HG03039 (cell line): ENCODE data around the gene VAV1.
"Not testable (repeated sequence)": the region's sequence is repeated elsewhere in the genome, so short reads cannot be mapped to it uniquely, and the experiment has no call there.

Source experiments
- ATAC-seq: cut with Tn5 transposase; IDR thresholded peaks from one replicate; pipeline ENCODE4 v1.9.1; 2021; ENCODE audit warnings: mild to moderate bottlenecking, moderate library complexity; ENCODE audit not compliant: unreplicated experiment

VAV1 gene

DNA sequence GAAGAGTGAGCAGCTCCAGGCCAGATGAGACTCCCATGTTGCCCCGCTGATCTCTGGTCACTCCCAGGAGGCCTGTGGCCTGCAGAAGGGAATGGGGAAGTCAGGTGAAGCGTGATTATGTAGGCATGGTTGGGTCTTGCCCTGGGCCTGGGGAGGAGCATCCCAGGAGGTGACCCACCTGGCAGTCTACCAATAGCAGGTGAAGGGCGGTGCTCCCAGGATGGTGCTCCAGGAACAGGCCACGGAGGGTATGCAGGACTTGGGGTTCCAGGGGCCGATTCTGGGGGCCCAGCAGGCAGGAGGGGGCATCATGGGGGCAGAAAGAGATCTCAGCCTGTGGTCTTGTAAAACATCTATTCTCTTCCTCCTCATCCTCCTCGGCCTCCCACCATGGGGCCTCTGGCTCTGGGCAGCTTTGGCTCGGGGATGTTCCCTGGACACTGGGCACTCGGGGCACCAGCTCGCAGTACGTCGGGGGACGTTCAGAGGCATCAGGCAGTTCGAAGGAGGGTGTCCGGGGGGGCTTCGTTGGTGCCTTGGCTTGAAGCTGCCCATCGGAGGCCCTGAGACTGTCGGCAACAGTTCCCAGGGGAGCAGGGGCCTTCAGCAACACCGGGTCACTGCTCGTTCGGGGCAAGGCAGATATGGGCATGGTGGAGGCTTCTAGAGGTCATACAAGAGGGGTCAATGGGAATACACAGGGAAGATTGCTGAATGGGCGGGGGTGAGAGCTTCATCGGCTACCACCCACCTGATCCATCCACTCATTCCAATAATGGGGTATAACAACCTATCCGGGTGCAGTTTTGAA, 17.6 kb upstream of the VAV1 start:
- no peak for ATAC-seq

GRCh38 chr19:6760606-6761005, 11.9 kb upstream of the VAV1 start:
- no peak for ATAC-seq

DNA sequence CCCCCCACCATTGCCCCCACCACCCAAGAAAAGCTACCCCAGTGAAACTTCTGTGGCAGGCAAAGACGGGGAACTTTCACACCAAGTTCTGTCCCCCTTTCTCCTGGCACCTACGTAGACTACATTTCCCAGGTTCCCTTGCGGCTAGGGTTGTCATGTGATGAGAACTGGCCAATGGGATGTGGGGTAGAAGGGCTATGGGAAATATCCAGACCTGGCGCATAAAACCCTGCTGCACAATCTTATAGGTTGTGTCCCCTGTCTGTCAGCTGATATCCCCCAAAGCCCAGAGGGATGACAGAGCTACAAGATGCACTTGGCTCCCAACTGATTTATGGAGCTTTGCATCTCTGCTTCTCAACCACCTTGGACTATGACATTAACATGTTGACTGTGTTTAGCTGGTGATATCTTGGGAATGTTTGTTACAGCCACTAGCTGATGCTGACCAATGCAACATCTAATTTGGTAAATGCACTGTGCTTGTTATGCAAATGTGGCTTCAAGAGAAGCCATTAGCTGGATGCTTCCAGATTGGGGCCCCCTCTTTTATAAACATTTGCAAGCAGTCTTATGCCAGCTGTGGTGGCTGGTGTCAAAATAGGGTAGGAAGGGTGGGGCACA, 11.3 kb upstream of the VAV1 start:
- no peak for ATAC-seq

DNA sequence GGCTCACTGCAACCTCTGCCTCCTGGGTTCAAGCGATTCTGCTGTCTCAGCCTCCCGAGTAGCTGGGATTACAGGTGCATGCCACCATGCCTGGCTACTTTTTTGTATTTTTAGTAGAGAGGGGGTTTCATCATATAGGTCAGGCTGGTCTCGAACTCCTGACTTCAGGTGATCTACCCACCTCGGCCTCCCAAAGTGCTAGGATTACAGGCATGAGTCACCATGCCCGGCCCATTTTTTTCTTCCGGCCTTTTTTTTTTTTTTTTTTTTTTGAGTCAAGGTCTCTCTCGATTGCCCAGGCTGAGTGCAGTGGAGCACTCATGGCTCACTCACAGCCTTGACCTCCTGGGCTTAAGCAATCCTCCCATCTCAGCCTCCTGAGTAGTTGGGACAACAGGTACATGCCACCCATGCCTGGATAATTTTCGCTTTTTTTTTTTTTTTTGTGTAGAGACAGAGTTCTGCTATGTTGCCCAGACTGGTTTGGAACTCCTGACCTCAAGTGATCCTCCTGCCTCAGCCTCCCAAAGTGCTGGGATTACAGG, 10.2 kb upstream of the VAV1 start:
- ATAC-seq, result not testable (repeated sequence)

- no peak for ATAC-seq
Observed at GRCh38 chr19:6765738-6766356, 6.7 kb upstream of the VAV1 start.

DNA sequence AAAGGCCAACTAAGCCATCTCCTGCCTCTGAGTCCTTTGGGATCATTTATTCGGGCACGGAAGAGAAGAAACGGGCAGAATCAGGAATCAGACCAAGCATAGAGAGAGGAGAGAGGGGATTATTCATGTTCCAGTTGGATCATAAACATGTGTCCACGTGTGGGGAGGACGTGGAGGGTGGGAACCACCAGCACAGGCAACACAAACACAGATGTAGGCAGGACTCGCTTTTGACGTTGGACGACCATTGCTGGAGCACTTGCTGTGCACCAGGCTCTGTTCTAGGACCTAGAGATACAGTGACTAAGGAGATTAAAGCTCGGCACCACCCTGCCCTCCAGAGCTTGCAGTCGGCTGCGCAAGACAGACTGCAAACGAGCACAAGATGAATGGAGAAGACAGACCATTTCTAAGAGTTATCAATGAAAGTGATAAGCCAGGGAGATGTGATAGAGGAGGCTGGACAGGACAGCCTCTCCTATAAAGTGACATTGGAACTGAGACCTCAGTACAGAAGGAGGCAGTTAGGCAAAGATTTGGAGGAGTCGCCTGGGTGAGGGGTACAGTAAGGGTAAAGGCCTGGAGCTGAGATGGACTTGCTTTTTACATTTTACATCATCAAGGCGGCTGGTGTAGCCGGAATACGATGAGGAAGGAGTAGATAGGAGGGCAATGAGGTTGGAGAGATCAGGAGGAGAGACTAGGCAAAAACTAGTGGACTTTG, 6.0 kb upstream of the VAV1 start:
- no peak for ATAC-seq

- ATAC-seq, result peak; percentile 1
Observed at GRCh38 chr19:6767081-6767356, 5.5 kb upstream of the VAV1 start.

- ATAC-seq, result peak; percentile 53
Observed at GRCh38 chr19:6767357-6768235, 4.9 kb upstream of the VAV1 start, which contains the start of gene SH2D3A. TSS of gene SH2D3A (minus strand) at chr19:6767435. CDS start at chr19:6763748, 3,687 bp downstream.

GRCh38 chr19:6768236-6768785, 4.2 kb upstream of the VAV1 start:
- no peak for ATAC-seq

- ATAC-seq, result no peak
Observed at GRCh38 chr19:6769006-6769619, 3.4 kb upstream of the VAV1 start.

DNA sequence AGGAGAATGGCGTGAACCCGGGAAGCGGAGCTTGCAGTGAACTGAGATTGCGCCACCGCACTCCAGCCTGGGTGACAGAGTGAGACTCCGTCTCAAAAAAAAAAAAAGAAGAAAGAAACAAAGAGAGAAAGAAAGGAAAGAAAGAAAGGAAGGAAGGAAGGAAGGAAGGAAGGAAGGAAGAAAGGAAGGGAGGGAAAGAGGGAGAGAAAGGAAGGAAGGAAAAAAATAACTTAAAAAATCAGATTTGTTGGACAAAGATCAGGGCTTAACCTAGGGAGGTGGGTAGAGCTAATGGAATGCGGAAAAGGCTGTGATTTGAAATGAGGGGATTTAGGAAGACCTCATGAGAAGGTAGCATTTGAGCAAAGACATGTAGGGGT, 870 bp upstream of the VAV1 start:
- not testable (repeated sequence) for ATAC-seq

DNA sequence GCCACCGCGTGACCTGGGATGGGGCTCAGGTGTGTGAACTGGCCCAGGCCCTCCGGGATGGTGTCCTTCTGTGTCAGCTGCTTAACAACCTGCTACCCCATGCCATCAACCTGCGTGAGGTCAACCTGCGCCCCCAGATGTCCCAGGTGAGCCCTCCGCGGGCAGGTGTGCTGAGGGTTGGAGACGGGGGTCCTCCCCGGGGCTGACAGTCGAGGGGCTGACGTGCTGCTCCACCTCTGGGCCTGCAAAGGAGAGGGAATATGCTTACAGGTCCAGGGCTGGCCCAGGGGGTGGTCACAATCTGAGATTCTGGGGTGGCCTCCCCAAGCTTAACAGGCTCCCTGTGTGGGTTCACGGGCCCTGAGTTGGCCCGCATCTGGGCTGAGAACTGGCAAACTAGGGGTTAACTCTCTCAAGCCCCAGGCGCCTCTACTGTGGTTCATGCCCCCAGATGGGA, 386 bp downstream of the VAV1 start:
- ATAC-seq, result no peak

DNA sequence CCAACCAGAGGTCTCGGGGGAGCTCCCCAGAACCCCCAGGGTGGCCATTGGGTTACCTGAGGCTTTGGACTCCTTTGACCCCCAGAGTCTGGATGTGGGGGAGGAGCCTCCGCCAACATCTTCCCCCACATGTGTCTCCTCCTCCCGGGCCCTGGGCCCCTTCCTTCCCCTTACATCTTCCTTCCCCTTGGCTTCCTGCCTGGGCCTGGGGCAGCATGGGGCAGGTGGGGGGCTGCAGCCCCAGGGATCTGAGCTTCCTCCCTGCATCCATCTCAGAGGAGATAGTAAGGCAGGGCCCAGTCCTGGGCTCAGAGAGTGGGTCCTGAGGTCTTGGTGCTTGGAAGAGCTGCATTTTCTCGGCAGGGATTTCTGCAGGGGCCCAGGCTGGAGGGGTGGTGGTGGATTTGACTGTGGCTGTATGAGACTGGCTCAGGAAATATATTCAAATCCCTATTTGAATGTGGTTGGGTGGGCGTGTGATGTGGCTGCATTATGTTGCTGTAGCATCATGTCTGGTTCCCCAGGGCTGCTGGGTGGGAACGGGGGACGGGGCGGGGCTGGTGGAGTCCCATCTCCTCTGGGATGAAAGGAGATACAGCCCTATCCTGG, 919 bp downstream of the VAV1 start:
- ATAC-seq, result no peak

GRCh38 chr19:6774821-6775707, 2.6 kb downstream of the VAV1 start:
- ATAC-seq, result no peak

DNA sequence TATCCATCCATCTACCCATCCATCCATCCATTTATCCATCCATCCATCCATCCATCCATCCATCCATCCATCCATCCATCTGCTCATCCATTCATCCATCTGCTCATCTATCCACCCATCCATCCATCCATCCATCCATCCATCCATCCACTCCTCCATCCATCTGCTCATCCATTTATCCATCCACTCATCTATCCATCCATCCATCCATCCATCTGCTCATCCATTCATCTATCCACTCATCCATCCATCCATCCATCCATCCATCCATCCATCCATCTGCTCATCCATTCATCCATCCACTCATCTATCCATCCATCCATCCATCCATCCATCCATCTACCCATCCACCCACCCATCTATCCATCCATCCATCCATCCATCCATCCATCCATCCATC, 3.5 kb downstream of the VAV1 start:
- not testable (repeated sequence) for ATAC-seq

DNA sequence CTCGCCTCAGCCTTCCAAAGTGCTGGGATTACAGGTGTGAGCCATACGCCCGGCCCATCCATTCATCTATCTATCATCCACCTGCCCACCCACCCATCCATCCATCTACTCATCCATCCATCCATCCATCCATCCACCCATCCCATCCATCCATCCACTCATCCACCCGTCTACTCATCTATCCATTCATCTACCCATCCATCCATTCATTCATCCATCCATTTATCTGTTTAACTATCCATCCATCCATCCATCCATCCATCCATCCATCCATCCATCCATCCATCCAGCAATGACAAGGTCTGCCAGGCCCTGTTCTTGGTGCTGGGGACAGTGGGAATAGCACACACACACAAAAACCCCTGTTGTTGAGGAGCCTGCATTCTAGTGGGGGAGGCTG, 4.5 kb downstream of the VAV1 start:
- no peak for ATAC-seq

DNA sequence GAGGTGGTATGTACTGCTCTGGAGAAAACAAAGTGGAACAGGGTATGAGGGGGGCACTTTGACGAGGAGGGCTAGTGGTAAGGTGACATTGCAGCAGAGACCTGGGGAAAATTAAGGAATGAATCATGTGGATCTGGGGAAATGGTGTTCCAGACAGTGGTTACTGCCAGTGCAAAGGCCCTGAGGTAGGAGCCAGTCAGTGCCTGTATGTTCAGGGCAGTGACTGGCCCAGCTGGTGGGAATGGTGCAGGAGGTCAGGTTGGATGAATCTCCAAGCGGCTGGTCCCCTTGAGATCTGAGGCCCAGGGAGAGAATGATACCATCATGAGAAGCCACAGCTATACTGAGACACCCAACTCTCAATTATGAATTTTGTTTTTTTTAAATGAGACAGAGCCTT, 4.9 kb downstream of the VAV1 start:
- ATAC-seq, result no peak

DNA sequence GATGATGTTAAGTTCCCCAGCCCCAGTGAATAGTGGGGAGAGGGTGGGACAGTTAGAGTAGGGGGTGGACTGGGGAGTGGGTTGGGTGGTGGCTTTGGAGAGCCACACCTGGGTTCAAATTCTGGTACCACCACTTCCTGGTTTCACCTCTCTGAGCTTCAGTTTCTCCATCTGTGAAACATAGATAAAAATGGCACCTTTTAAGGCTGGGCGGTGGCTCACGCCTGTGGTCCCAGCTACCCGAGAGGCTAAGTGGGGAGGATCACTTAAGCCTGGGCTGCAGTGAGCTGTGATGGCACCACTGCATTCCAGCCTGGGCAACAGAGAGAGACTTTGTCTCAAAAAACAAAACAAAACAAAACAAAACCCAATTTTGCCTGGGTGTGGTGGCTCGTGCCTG, 5.9 kb downstream of the VAV1 start:
- ATAC-seq, result no peak
